NT2/D1 (cell line): ENCODE data around the gene TTC23.

Experiments used
- SUZ12 ChIP-seq: IDR thresholded peaks from 2 replicates; pipeline ENCODE4 v1.6.1; 2011; ENCODE audit not compliant: insufficient read length, insufficient read depth; ENCODE audit errors: extremely low read depth
- YY1 ChIP-seq: IDR thresholded peaks from 2 replicates; pipeline ENCODE4 v1.6.1; 2011; ENCODE audit not compliant: insufficient read length, insufficient read depth
- ZNF274 ChIP-seq: IDR thresholded peaks from 2 replicates; pipeline ENCODE4 v1.6.1; 2011; ENCODE audit warnings: mild to moderate bottlenecking, low read depth, low read length

- TF ChIP-seq YY1 (no peak), SUZ12 (no peak), ZNF274 (no peak)
These were observed 106.8 kb downstream of the TTC23 start for GRCh38 chr15:99142562-99142961.
